Astrocyte (in vitro differentiated cells and primary cell): ENCODE measurements around the gene ME3. TPM values are rescaled to one million over a fixed set of nuclear protein-coding genes. Genes with fewer than 3 reads are reported as not detected.
"Not testable (repeated sequence)": the region's sequence is repeated elsewhere in the genome, so short reads cannot be mapped to it uniquely, and the experiment has no call there.

Experiments used
- DNase-seq: peaks from one replicate; pipeline ENCODE4 v3.0.0-alpha.2; 2010; ENCODE audit warnings: low read depth
- FAIRE-seq: peaks from 2 replicates; lab custom pipeline; 2011; peaks lifted over from hg19 to GRCh38; lab: Jason Lieb, UNC
- H2AFZ ChIP-seq: 2 replicates; pipeline ENCODE4 v1.6.0; 2012; ENCODE audit warnings: low read depth, low read length, inconsistent platforms
- H3K27ac ChIP-seq: 2 replicates; pipeline ENCODE4 v1.5.1; 2011; ENCODE audit warnings: low read depth, low read length, inconsistent platforms
- H3K27me3 ChIP-seq: 2 replicates; pipeline ENCODE4 v1.6.0; 2011; ENCODE audit warnings: low read length, inconsistent platforms; ENCODE audit not compliant: insufficient read depth
- H3K36me3 ChIP-seq: 2 replicates; pipeline ENCODE4 v1.5.1; 2011; ENCODE audit warnings: low read length, inconsistent platforms; ENCODE audit not compliant: insufficient read depth
- H3K4me1 ChIP-seq: 2 replicates; pipeline ENCODE4 v1.5.1; 2011; ENCODE audit warnings: low read length, inconsistent platforms; ENCODE audit not compliant: insufficient read depth
- H3K4me2 ChIP-seq: 2 replicates; pipeline ENCODE4 v1.6.0; 2012; ENCODE audit warnings: low read length, inconsistent platforms
- H3K4me3 ChIP-seq: 2 replicates; pipeline ENCODE4 v1.5.1; 2011; ENCODE audit warnings: low read depth, mild to moderate bottlenecking, low read length, inconsistent platforms; ENCODE audit not compliant: insufficient read depth
- H3K79me2 ChIP-seq: 2 replicates; pipeline ENCODE4 v1.6.0; 2012; ENCODE audit warnings: mild to moderate bottlenecking, low read length, inconsistent platforms; ENCODE audit not compliant: insufficient read depth
- H3K9ac ChIP-seq: 2 replicates; pipeline ENCODE4 v1.6.0; 2012; ENCODE audit warnings: mild to moderate bottlenecking, low read length, inconsistent platforms
- H3K9me3 ChIP-seq: 2 replicates; pipeline ENCODE4 v1.5.1; 2012; ENCODE audit warnings: low read depth, mild to moderate bottlenecking, low read length, inconsistent platforms; ENCODE audit not compliant: insufficient read depth
- H4K20me1 ChIP-seq: 2 replicates; pipeline ENCODE4 v1.6.0; 2012; ENCODE audit warnings: low read length, inconsistent platforms; ENCODE audit not compliant: insufficient read depth
- H3K27ac Mint-ChIP-seq: one replicate; pipeline ENCODE4 v1.8.0; 2021; ENCODE audit warnings: mild to moderate bottlenecking, mixed read lengths; ENCODE audit not compliant: unreplicated experiment
- H3K27me3 Mint-ChIP-seq: one replicate; pipeline ENCODE4 v1.8.0; 2021; ENCODE audit warnings: low read depth, mixed read lengths; ENCODE audit not compliant: unreplicated experiment
- H3K36me3 Mint-ChIP-seq: one replicate; pipeline ENCODE4 v1.8.0; 2021; ENCODE audit warnings: low read depth, mixed read lengths; ENCODE audit not compliant: unreplicated experiment
- H3K4me1 Mint-ChIP-seq: one replicate; pipeline ENCODE4 v1.8.0; 2021; ENCODE audit warnings: low read depth, mixed read lengths; ENCODE audit not compliant: unreplicated experiment
- H3K4me3 Mint-ChIP-seq: one replicate; pipeline ENCODE4 v1.8.0; 2021; ENCODE audit warnings: mild to moderate bottlenecking, moderate library complexity, mixed read lengths; ENCODE audit not compliant: unreplicated experiment
- H3K9me3 Mint-ChIP-seq: one replicate; pipeline ENCODE4 v1.8.0; 2021; ENCODE audit warnings: mild to moderate bottlenecking, mixed read lengths; ENCODE audit not compliant: unreplicated experiment
- CTCF ChIP-seq: IDR thresholded peaks from 2 replicates; pipeline ENCODE4 v1.5.1; 2011; ENCODE audit warnings: low read depth, mild to moderate bottlenecking, inconsistent platforms, low read length, moderate library complexity; ENCODE audit not compliant: insufficient read depth
- EZH2 ChIP-seq: IDR thresholded peaks from 2 replicates; pipeline ENCODE4 v1.6.1; 2012; ENCODE audit warnings: mild to moderate bottlenecking, low read length, inconsistent platforms; ENCODE audit not compliant: insufficient read depth
- total RNA-seq: library from RNA; stranded (reverse); gene quantifications from 2 replicates; pipeline ENCODE4 v1.2.1, GENCODE V29; 2021

The ME3 gene
- total RNA-seq, 1 donor from 2014 or later, result 28.6 TPM

GRCh38 chr11:86660736-86661135 is 11.7 kb downstream of the ME3 start:
- Histone ChIP-seq H3K27me3 (no peaks in the 10 kb centered on the region), H2AFZ (no peak overlapping the region), H3K79me2 (no peaks in the 10 kb centered on the region), H3K9me3 (no peaks in the 10 kb centered on the region), H3K36me3 (no peaks in the 10 kb centered on the region), H3K27ac (no peak overlapping the region), H3K4me2 (no peak overlapping the region), H3K4me3 (no peak overlapping the region), H4K20me1 (no peaks in the 10 kb centered on the region), H3K9ac (no peak overlapping the region), H3K4me1 (peaks cover 3% of the 10 kb centered on the region)
- peaks cover 10% of the 10 kb centered on the region for H3K9me3 Mint-ChIP-seq
- no peak overlapping the region for H3K4me3 Mint-ChIP-seq
- H3K36me3 Mint-ChIP-seq, result peaks cover 9% of the 10 kb centered on the region
- H3K4me1 Mint-ChIP-seq, result peaks cover 34% of the 10 kb centered on the region
- DNase-seq, result no peak
- H3K27me3 Mint-ChIP-seq, result no peaks in the 10 kb centered on the region
- FAIRE-seq, result no peak
- no peak overlapping the region for H3K27ac Mint-ChIP-seq
- no peak for TF ChIP-seq EZH2
- TF ChIP-seq CTCF, result no peak

- H3K9ac ChIP-seq, result no peak overlapping the region
- H3K27ac Mint-ChIP-seq, result peak overlapping the region; percentile 23
- peaks cover 3% of the 10 kb centered on the region for H3K4me1 ChIP-seq
- H3K4me3 Mint-ChIP-seq, result no peak overlapping the region
- no peaks in the 10 kb centered on the region for H3K36me3 ChIP-seq
- H3K4me1 Mint-ChIP-seq, result peaks cover 28% of the 10 kb centered on the region
- no peak overlapping the region for H2AFZ ChIP-seq
- H3K9me3 Mint-ChIP-seq, result peaks cover 5% of the 10 kb centered on the region
- H4K20me1 ChIP-seq, result no peaks in the 10 kb centered on the region
- FAIRE-seq (peak; percentile 66), DNase-seq (peak; percentile 79)
- no peak overlapping the region for H3K27ac ChIP-seq
- no peaks in the 10 kb centered on the region for H3K27me3 ChIP-seq
- H3K36me3 Mint-ChIP-seq, result peaks cover 4% of the 10 kb centered on the region
- TF ChIP-seq EZH2 (no peak), CTCF (no peak)
- H3K4me2 ChIP-seq, result no peak overlapping the region
- H3K79me2 ChIP-seq, result no peaks in the 10 kb centered on the region
- H3K9me3 ChIP-seq, result no peaks in the 10 kb centered on the region
- H3K4me3 ChIP-seq, result no peak overlapping the region
- H3K27me3 Mint-ChIP-seq, result no peaks in the 10 kb centered on the region
These were observed 12.3 kb downstream of the ME3 start for GRCh38 chr11:86660088-86660487.

GRCh38 chr11:86658534-86658933 is 13.9 kb downstream of the ME3 start:
- no peaks in the 10 kb centered on the region for H3K27me3 ChIP-seq
- no peak overlapping the region for H2AFZ ChIP-seq
- peaks cover 25% of the 10 kb centered on the region for H3K4me1 Mint-ChIP-seq
- peaks cover 5% of the 10 kb centered on the region for H3K9me3 Mint-ChIP-seq
- no peak overlapping the region for H3K4me2 ChIP-seq
- DNase-seq (no peak), FAIRE-seq (no peak)
- H3K27ac Mint-ChIP-seq, result no peak overlapping the region
- H3K27ac ChIP-seq, result no peak overlapping the region
- no peaks in the 10 kb centered on the region for H3K27me3 Mint-ChIP-seq
- H3K4me3 Mint-ChIP-seq, result no peak overlapping the region
- peaks cover 3% of the 10 kb centered on the region for H3K4me1 ChIP-seq
- H3K4me3 ChIP-seq, result no peak overlapping the region
- TF ChIP-seq EZH2, result no peak
- no peak for TF ChIP-seq CTCF
- no peaks in the 10 kb centered on the region for H3K9me3 ChIP-seq
- H3K36me3 ChIP-seq, result no peaks in the 10 kb centered on the region
- no peak overlapping the region for H3K9ac ChIP-seq
- peaks cover under 1% of the 10 kb centered on the region for H3K36me3 Mint-ChIP-seq
- no peaks in the 10 kb centered on the region for H3K79me2 ChIP-seq
- H4K20me1 ChIP-seq, result no peaks in the 10 kb centered on the region

GRCh38 chr11:86645212-86645611 is 27.2 kb downstream of the ME3 start:
- H3K79me2 ChIP-seq, DNase-seq, H4K20me1 ChIP-seq, FAIRE-seq, H3K4me3 ChIP-seq, H3K4me3 Mint-ChIP-seq, H3K27ac ChIP-seq, H3K27ac Mint-ChIP-seq, H3K9ac ChIP-seq, H3K9me3 ChIP-seq, H3K27me3 Mint-ChIP-seq, H3K27me3 ChIP-seq, H3K4me2 ChIP-seq, H2AFZ ChIP-seq, H3K36me3 ChIP-seq: not testable (repeated sequence)
- Mint-ChIP-seq H3K36me3 (peaks cover 22% of the 10 kb centered on the region), H3K4me1 (peaks cover 13% of the 10 kb centered on the region), H3K9me3 (peaks cover 20% of the 10 kb centered on the region)
- H3K4me1 ChIP-seq, result peaks cover 11% of the 10 kb centered on the region
